Measurements from ENCODE around the gene GNB1.
"Not testable (repeated sequence)": the region's sequence is repeated elsewhere in the genome, so short reads cannot be mapped to it uniquely, and the experiment has no call there.

- TF ChIP-seq, protein P1, sequence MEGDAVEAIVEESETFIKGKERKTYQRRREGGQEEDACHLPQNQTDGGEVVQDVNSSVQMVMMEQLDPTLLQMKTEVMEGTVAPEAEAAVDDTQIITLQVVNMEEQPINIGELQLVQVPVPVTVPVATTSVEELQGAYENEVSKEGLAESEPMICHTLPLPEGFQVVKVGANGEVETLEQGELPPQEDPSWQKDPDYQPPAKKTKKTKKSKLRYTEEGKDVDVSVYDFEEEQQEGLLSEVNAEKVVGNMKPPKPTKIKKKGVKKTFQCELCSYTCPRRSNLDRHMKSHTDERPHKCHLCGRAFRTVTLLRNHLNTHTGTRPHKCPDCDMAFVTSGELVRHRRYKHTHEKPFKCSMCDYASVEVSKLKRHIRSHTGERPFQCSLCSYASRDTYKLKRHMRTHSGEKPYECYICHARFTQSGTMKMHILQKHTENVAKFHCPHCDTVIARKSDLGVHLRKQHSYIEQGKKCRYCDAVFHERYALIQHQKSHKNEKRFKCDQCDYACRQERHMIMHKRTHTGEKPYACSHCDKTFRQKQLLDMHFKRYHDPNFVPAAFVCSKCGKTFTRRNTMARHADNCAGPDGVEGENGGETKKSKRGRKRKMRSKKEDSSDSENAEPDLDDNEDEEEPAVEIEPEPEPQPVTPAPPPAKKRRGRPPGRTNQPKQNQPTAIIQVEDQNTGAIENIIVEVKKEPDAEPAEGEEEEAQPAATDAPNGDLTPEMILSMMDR (IDR thresholded peaks at IDR 0.05; ENCODE audit: low read length), result not testable (repeated sequence)
- not testable (repeated sequence) for TF ChIP-seq EZH2 (IDR thresholded peaks at IDR 0.05; ENCODE audit: borderline replicate concordance, low read length)
Observed at GRCh38 chr1:1883890-1884289, 7.0 kb downstream of the GNB1 start.
